Measurements from ENCODE around the gene SS18L1.

DNA sequence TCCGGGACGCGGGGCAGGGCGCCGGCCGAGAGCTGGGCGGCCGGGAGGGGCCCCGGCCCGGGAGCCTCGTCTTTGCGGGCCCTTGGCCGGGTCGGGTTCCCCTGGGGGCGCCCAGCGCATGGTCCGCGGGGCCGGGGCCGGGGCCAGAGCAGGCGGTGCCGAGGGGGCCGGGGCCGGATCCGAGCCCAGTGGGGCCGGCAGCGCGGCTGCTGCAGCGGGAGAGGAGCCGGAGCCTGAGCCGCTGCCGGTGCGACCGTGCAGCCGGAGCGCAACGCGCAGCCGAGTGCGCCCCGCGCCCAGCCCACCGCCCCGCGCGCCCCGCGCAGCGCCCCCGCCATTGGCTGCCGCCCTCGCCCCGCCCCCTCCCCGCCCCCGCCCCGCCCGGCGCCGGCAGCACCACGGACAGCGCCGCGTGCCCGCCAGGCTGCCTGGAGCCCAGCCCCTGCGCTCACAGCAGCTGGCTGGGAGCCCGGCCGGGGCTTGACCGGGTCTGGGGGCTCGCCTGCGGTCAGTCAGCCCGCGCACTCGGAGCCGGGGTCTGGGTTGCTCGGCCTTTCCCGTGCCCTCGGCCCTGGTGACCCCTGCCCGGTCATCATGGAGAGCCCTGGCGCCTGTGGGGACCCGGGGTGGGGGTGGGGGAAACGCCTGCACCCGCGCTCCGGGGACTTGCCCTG, 76.6 kb downstream of the SS18L1 start, which contains the start of gene HRH3:
- TF ChIP-seq, protein P1, sequence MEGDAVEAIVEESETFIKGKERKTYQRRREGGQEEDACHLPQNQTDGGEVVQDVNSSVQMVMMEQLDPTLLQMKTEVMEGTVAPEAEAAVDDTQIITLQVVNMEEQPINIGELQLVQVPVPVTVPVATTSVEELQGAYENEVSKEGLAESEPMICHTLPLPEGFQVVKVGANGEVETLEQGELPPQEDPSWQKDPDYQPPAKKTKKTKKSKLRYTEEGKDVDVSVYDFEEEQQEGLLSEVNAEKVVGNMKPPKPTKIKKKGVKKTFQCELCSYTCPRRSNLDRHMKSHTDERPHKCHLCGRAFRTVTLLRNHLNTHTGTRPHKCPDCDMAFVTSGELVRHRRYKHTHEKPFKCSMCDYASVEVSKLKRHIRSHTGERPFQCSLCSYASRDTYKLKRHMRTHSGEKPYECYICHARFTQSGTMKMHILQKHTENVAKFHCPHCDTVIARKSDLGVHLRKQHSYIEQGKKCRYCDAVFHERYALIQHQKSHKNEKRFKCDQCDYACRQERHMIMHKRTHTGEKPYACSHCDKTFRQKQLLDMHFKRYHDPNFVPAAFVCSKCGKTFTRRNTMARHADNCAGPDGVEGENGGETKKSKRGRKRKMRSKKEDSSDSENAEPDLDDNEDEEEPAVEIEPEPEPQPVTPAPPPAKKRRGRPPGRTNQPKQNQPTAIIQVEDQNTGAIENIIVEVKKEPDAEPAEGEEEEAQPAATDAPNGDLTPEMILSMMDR (conservative IDR thresholded peaks at IDR 0.05; ENCODE audit: low read length) = no peak
- no peak for TF ChIP-seq EZH2phosphoT487 (IDR thresholded peaks at IDR 0.05; ENCODE audit: borderline replicate concordance, low read depth, low read length)

All from OCI-LY7 (cell line).